Measurements from ENCODE around the gene BTRC. TPM values are rescaled to one million over a fixed set of nuclear protein-coding genes. Genes with fewer than 3 reads are reported as not detected.
A peak's percentile ranks its signal among the peaks of the same experiment; 100 is the strongest.

Gene BTRC
- total RNA-seq, 1 experiment from 2014 or later = 13.0 TPM

GRCh38 chr10:101569323-101569621 lies 215.3 kb downstream of the BTRC start:
- Histone ChIP-seq H3K4me3 (ENCODE audit: insufficient read depth, low read depth, low read length) (peak overlapping the region; percentile 76), H3K27me3 (ENCODE audit: control insufficient read depth, insufficient read depth, low read length) (peaks cover 61% of the 10 kb centered on the region), H3K36me3 (replicated peaks; ENCODE audit: control insufficient read depth, insufficient read depth, low read length) (no peaks in the 10 kb centered on the region)
- DNase-seq = peak; percentile 84

DNA sequence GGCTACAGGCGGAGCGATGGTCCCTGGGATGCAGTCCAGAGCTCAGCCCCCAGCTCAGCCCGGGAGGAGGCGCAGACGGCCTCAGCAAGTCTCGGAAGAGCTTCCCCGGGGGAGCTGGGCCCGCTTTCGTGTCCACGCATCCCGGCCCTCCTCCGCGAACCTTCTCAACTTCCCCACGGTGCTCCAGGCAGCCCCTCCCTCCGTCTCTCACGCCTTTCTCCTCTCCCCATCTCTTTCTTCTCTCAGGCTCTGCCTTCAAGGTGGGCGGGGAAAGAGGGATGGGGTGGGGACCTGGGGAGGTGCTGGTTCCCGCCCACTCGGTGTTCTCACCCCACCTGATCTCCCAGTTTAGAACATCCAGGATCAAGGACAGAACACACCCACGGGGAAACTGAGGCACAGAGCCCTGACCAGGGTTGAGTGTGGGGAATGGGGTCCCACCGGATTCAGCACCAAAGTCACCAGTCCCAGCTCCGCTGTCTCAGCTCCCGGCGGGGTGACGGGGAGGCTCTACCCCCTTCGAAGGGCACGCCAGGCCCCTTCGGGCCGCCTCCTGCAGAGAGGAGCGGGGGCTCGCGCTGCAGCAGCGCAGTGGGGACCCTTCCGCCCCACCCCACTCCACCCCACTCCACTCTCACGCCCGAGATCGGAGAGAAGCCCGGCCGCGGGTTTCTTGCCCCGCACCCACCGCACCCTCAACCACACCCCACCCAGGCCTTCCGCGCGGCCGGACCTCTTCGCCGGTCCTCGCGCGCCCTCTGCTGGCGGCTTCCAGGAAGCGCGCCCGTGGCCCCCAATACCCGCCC lies 215.9 kb downstream of the BTRC start:
- H3K4me3 ChIP-seq (ENCODE audit: insufficient read depth, low read depth, low read length) = peak overlapping the region; percentile 76
- no peaks in the 10 kb centered on the region for H3K36me3 ChIP-seq (replicated peaks; ENCODE audit: control insufficient read depth, insufficient read depth, low read length)
- DNase-seq = peak; percentile 98
- peaks cover 61% of the 10 kb centered on the region for H3K27me3 ChIP-seq (ENCODE audit: control insufficient read depth, insufficient read depth, low read length)

GRCh38 chr10:101570428-101571270 lies 216.7 kb downstream of the BTRC start:
- peak; percentile 81 for DNase-seq
- H3K27me3 ChIP-seq (ENCODE audit: control insufficient read depth, insufficient read depth, low read length) = peaks cover 57% of the 10 kb centered on the region

GRCh38 chr10:101571271-101571925 lies 217.4 kb downstream of the BTRC start:
- DNase-seq = no peak
- Histone ChIP-seq H3K27me3 (ENCODE audit: control insufficient read depth, insufficient read depth, low read length) (peaks cover 51% of the 10 kb centered on the region), H3K36me3 (replicated peaks; ENCODE audit: control insufficient read depth, insufficient read depth, low read length) (no peaks in the 10 kb centered on the region), H3K4me3 (ENCODE audit: insufficient read depth, low read depth, low read length) (no peak overlapping the region)

More at GRCh38 chr10:101570428-101571270, 216.7 kb downstream of the BTRC start:
- Histone ChIP-seq H3K4me3 (ENCODE audit: insufficient read depth, low read depth, low read length) (peak overlapping the region; percentile 76), H3K36me3 (replicated peaks; ENCODE audit: control insufficient read depth, insufficient read depth, low read length) (no peaks in the 10 kb centered on the region)

- Histone ChIP-seq H3K27me3 (ENCODE audit: control insufficient read depth, insufficient read depth, low read length) (peaks cover 44% of the 10 kb centered on the region), H3K4me3 (ENCODE audit: insufficient read depth, low read depth, low read length) (no peak overlapping the region), H3K36me3 (replicated peaks; ENCODE audit: control insufficient read depth, insufficient read depth, low read length) (no peaks in the 10 kb centered on the region; the same call in 1 of the 2 replicates)
- DNase-seq = no peak
Measured at GRCh38 chr10:101572126-101572525, 218.2 kb downstream of the BTRC start.

- Histone ChIP-seq H3K4me3 (ENCODE audit: insufficient read depth, low read depth, low read length) (no peak overlapping the region), H3K36me3 (replicated peaks; ENCODE audit: control insufficient read depth, insufficient read depth, low read length) (no peaks in the 10 kb centered on the region; the same call in 1 of the 2 replicates), H3K27me3 (ENCODE audit: control insufficient read depth, insufficient read depth, low read length) (peaks cover 40% of the 10 kb centered on the region)
- DNase-seq = no peak
Measured at GRCh38 chr10:101572785-101573184, 218.8 kb downstream of the BTRC start.

- Histone ChIP-seq H3K27me3 (ENCODE audit: control insufficient read depth, insufficient read depth, low read length) (peaks cover 28% of the 10 kb centered on the region), H3K36me3 (replicated peaks; ENCODE audit: control insufficient read depth, insufficient read depth, low read length) (peaks cover 2% of the 10 kb centered on the region; the same call in 1 of the 2 replicates), H3K4me3 (ENCODE audit: insufficient read depth, low read depth, low read length) (no peak overlapping the region)
- peak; percentile 68 for DNase-seq
Measured at GRCh38 chr10:101573885-101574753, 220.2 kb downstream of the BTRC start.

- H3K27me3 ChIP-seq (ENCODE audit: control insufficient read depth, insufficient read depth, low read length) = peaks cover 19% of the 10 kb centered on the region
- peak; percentile 65 for DNase-seq
- peaks cover 5% of the 10 kb centered on the region for H3K36me3 ChIP-seq (replicated peaks; ENCODE audit: control insufficient read depth, insufficient read depth, low read length)
- H3K4me3 ChIP-seq (ENCODE audit: insufficient read depth, low read depth, low read length) = no peak overlapping the region
Measured at GRCh38 chr10:101575091-101575490, 221.1 kb downstream of the BTRC start.

- Histone ChIP-seq H3K36me3 (replicated peaks; ENCODE audit: control insufficient read depth, insufficient read depth, low read length) (peaks cover 6% of the 10 kb centered on the region), H3K27me3 (ENCODE audit: control insufficient read depth, insufficient read depth, low read length) (peaks cover 16% of the 10 kb centered on the region)
- peak; percentile 46 for DNase-seq
Measured at GRCh38 chr10:101575580-101576210, 221.7 kb downstream of the BTRC start.

DNA sequence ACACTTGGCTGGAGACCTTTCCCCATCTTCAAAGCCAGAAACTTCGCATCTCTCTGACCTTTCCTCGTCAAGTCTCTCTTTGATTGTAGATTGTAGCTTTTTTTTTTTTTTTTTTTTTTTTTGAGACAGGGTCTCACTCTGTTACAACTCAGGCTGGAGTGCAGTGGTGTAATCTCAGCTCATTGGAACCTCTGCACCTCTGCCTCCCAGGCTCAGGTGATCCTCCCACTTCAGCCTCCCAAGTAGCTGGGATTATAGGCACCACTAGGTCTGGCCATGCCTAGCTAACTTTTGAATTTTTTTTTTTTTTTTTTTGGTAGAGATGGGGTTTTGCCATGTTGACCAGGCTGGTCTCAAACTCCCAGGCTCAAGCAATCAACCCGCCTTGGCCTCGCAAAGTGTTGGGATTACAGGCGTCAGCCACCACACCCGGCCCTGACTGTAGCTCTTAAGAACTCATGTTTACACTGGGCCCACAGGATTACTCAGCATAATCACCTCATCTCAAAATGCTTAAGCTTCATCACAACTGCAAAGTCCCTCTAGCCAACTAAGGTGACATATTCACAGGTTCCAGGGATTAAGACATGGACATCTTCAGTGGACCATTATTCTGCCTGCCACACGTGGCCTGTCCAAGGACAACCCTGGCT lies 222.4 kb downstream of the BTRC start:
- H3K36me3 ChIP-seq (replicated peaks; ENCODE audit: control insufficient read depth, insufficient read depth, low read length) = peaks cover 6% of the 10 kb centered on the region
- DNase-seq = no peak
- no peak overlapping the region for H3K4me3 ChIP-seq (ENCODE audit: insufficient read depth, low read depth, low read length)
- peaks cover 10% of the 10 kb centered on the region for H3K27me3 ChIP-seq (ENCODE audit: control insufficient read depth, insufficient read depth, low read length)

More at GRCh38 chr10:101575580-101576210, 221.7 kb downstream of the BTRC start:
- no peak overlapping the region for H3K4me3 ChIP-seq (ENCODE audit: insufficient read depth, low read depth, low read length)

GRCh38 chr10:101577121-101577871 lies 223.3 kb downstream of the BTRC start:
- Histone ChIP-seq H3K4me3 (ENCODE audit: insufficient read depth, low read depth, low read length) (no peak overlapping the region), H3K36me3 (replicated peaks; ENCODE audit: control insufficient read depth, insufficient read depth, low read length) (peaks cover 6% of the 10 kb centered on the region), H3K27me3 (ENCODE audit: control insufficient read depth, insufficient read depth, low read length) (peaks cover 5% of the 10 kb centered on the region)
- no peak for DNase-seq

DNA sequence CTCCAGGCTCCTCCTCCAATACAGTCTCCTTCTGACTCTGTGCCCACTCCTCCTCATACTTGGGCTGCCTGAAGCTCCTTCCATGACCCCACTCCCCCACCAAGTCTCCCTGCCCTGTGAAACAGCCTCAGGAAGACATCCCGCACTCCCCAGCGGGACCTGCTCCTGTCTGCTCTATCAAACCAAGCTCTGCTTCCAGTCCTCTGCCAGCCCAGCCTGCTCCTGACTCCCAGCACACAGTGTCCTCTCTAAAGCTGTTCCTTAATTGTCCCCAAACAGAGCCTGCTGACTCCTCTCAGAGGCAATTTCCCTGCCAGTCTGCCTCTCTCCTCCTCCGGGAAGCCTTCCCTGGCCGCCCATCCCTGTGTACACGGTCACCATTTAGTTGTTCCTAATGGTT lies 224.2 kb downstream of the BTRC start:
- Histone ChIP-seq H3K36me3 (replicated peaks; ENCODE audit: control insufficient read depth, insufficient read depth, low read length) (peaks cover 9% of the 10 kb centered on the region), H3K4me3 (ENCODE audit: insufficient read depth, low read depth, low read length) (no peak overlapping the region), H3K27me3 (ENCODE audit: control insufficient read depth, insufficient read depth, low read length) (no peaks in the 10 kb centered on the region)
- DNase-seq = no peak
